ENCODE results near the gene MAB21L4. TPM values are rescaled to one million over a fixed set of nuclear protein-coding genes. Genes with fewer than 3 reads are reported as not detected.

The MAB21L4 gene
- total RNA-seq, 1 experiment from 2014 or later, result 0.15 TPM

- DNase-seq, result no peak
- Histone ChIP-seq H2BK15ac (ENCODE audit: low read depth, low read length) (no peak overlapping the region), H3K9ac (ENCODE audit: extremely low read depth, insufficient read length, low read length) (no peak overlapping the region), H3K18ac (ENCODE audit: insufficient read length, low read depth, low read length) (no peak overlapping the region), H3T11ph (ENCODE audit: low read length) (no peak overlapping the region), H3K27ac (ENCODE audit: insufficient read length, low read depth, low read length) (no peak overlapping the region), H3K23ac (ENCODE audit: insufficient read length, low read depth, low read length) (no peak overlapping the region), H4K91ac (ENCODE audit: insufficient read length, low read depth, low read length) (no peak overlapping the region), H2BK5ac (ENCODE audit: insufficient read length, low read length) (no peak overlapping the region), H3K9me3 (ENCODE audit: control insufficient read depth, low read depth, low read length) (no peaks in the 10 kb centered on the region), H3K4ac (ENCODE audit: low read depth, low read length) (no peak overlapping the region), H3K79me2 (ENCODE audit: insufficient read depth, low read length) (no peaks in the 10 kb centered on the region), H3K23me2 (ENCODE audit: insufficient read length, low read depth, low read length, poor library complexity, severe bottlenecking) (no peaks in the 10 kb centered on the region), H3K4me2 (ENCODE audit: insufficient read depth, insufficient read length, low read length) (no peak overlapping the region), H4K5ac (ENCODE audit: insufficient read length, low read depth, low read length) (no peak overlapping the region), H2BK120ac (ENCODE audit: low read depth, low read length, poor library complexity, severe bottlenecking) (no peak overlapping the region), H4K8ac (replicated peaks; ENCODE audit: insufficient read length, low read depth, low read length) (no peak overlapping the region), H2BK20ac (ENCODE audit: low read depth, low read length, poor library complexity, severe bottlenecking) (no peak overlapping the region), H3K14ac (ENCODE audit: insufficient read depth, low read length) (no peak overlapping the region), H3K79me1 (ENCODE audit: insufficient read depth, low read depth, low read length, poor library complexity, severe bottlenecking) (no peaks in the 10 kb centered on the region), H2AFZ (ENCODE audit: low read length) (no peak overlapping the region), H2BK12ac (ENCODE audit: insufficient read length, low read depth, low read length) (no peak overlapping the region), H3K4me1 (ENCODE audit: insufficient read depth, low read length) (no peaks in the 10 kb centered on the region), H3K27me3 (ENCODE audit: insufficient read depth, low read length) (no peaks in the 10 kb centered on the region), H2AK5ac (ENCODE audit: insufficient read length, low read length) (no peak overlapping the region), H4K20me1 (ENCODE audit: control insufficient read depth, insufficient read depth, insufficient read length) (no peaks in the 10 kb centered on the region), H3K56ac (ENCODE audit: insufficient read length, low read depth, low read length) (no peak overlapping the region)
- no peak for TF ChIP-seq CTCF (conservative IDR thresholded peaks at IDR 0.05)
- peaks cover 4 to 6% of the 10 kb centered on the region in 2 experiments for H3K4me1 Mint-ChIP-seq
- no CpG with 5 or more reads among the region's 5 CpGs for WGBS (ENCODE audit: extremely low coverage, insufficient read length, low lambda C conversion rate)
- H3K36me3 Mint-ChIP-seq (ENCODE audit: insufficient read depth in 1 of 3, low read depth in 3 of 3), result no peaks in the 10 kb centered on the region
- H3K27me3 Mint-ChIP-seq (ENCODE audit: low read depth), result no peaks in the 10 kb centered on the region; the same call in 1 of the 2 replicates
- H3K9me3 Mint-ChIP-seq, result no peaks in the 10 kb centered on the region
- H3K4me3 Mint-ChIP-seq, result no peak overlapping the region; a peak in 1 of 5 replicates
- peak overlapping the region in 1 of 3 experiments; percentile 25; a peak in 2 of 7 replicates for H3K27ac Mint-ChIP-seq
Measured at GRCh38 chr2:240886023-240886565, 9.9 kb downstream of the MAB21L4 start.

Data from H9 (cell line).